Activated effector memory CD4-positive, alpha-beta T cell treated with anti-CD3 and anti-CD28 coated beads, Interleukin-2, amount 50 U/mL, for 16 hours (primary cell): ENCODE data around the gene AMER1.
A peak's percentile ranks its signal among the peaks of the same experiment; 100 is the strongest.
"Not testable (repeated sequence)": the region's sequence is repeated elsewhere in the genome, so short reads cannot be mapped to it uniquely, and the experiment has no call there.

Source experiments
- DNase-seq: peaks from one replicate; pipeline ENCODE4 v3.0.0-alpha.2; 2020

AMER1 gene

DNA sequence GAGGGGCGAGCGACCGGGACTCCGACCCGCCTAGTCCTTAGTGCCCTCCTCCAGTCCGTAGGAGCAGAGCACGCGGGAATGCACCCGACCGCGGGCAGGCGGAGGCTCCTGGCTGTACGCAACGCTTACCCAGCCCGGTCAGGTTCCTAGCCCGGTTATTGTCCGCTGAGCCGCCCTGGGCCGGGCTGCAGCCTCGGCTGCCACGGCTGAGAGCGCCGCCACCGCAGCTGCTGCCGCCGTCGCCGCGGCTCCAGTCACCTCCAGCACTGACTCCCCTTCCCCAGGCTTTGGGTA, at the start of gene AMER1:
AMER1 (minus strand) TSS at position 268 of the 294 bp plus-strand sequence. CDS start 12,422 bp downstream, outside the sequence.
- DNase-seq = no peak

DNA sequence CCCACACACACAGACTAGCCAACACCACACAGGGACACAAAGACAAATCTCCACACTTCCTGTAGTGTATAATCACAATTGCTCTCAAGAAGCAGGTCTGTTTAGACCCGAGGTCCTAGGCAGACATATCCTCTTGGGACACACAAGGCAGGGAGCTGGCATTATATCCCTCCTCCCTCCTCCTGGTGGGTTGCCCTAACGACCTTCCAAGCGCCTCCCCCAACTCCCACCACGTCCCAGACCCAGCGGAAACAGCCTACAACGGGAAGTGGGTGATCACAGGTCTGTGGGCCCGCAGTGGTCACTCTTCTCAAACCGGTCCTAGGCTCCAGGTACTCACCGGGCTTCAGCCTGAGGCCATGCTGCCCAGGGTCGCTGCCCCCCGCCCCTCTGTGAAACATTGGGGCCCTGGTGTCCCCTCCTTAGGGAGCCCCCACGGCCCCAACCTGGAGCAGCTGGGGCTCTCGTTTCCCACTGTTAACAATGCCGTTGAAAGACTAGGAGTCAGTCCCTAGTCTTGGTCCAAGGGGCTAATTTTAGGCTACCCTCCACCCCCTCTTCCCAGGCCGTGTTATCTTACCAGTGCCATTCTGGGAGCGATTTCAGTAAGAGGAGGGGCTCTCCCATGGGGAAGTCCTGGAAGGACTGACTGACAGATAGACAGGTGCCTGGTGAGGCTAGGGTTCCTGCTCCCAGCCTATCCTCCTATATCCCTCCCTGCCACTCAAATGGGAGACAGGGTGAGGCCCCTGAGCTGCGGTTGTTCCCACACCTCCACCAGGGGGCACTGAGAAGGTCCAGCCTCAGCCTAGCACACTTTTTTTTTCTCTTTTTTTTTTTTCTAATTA, 24.8 kb upstream of the AMER1 start, which contains the start of gene ASB12:
ASB12 (minus strand) TSS at position 485 of the 848 bp plus-strand sequence. CDS start 4,957 bp downstream, outside the sequence.
- no peak for DNase-seq

GRCh38 chrX:64229154-64229553, 23.6 kb upstream of the AMER1 start:
- no peak for DNase-seq

DNA sequence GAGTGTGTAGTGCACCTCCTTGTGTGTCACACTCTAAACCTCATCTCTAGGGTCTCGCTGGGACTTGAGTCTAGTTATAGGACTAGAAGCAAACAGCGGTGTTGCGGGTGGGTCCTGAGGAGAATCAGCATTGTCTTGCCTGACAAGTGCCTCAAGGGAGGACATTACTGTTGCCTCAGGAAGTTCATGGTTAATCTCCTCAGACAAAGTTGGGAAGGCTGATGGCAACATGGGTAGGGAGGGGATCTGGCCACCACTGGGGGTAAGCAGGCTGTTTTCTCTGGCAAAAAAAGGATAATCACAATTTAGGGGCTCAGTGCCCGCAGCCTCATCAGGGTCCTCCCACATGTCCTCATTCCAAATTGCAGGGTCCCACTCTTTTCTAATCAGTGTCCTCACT, 12.5 kb upstream of the AMER1 start:
- DNase-seq = no peak

GRCh38 chrX:64213989-64214388, 8.5 kb upstream of the AMER1 start:
- not testable (repeated sequence) for DNase-seq

GRCh38 chrX:64206556-64207162, 1.2 kb upstream of the AMER1 start:
- DNase-seq = no peak

DNA sequence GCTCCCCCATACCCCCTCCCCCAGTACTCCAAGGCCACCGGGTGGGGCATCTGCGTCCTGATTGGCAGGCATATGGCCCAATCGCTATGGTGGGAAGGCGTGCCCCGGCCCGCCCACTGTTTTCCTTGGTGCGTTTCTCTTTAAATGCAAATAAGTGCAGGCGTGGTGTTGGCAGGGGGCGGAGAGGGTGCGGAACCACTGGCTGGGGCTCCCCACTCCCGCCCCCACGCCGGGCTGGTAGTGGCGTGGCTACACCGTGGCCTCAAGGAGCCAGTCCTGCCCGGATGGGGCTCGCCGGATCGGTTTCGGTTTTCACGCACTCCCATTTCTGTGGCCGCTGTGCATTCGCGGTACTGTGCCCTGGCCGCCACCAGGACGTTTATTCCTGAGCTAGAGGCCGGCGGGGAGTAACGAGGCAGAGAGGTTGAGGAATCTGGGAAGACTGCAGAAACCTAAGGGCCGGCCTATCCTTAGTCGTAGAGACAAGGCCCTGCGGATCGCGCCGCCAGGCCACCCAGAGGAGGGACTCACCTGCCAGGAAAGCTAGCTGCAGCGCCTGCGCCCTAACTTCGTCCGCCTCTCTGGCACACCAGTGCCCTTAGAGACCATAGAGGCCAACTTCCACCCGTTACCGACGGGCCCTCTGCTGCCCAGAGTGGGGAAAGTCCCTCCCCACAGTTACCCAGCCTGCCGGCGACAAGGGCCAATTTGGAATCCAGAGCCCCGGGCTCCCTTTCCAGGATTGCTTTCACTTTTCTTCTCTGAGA, 410 bp upstream of the AMER1 start:
- DNase-seq = peak; percentile 94

DNA sequence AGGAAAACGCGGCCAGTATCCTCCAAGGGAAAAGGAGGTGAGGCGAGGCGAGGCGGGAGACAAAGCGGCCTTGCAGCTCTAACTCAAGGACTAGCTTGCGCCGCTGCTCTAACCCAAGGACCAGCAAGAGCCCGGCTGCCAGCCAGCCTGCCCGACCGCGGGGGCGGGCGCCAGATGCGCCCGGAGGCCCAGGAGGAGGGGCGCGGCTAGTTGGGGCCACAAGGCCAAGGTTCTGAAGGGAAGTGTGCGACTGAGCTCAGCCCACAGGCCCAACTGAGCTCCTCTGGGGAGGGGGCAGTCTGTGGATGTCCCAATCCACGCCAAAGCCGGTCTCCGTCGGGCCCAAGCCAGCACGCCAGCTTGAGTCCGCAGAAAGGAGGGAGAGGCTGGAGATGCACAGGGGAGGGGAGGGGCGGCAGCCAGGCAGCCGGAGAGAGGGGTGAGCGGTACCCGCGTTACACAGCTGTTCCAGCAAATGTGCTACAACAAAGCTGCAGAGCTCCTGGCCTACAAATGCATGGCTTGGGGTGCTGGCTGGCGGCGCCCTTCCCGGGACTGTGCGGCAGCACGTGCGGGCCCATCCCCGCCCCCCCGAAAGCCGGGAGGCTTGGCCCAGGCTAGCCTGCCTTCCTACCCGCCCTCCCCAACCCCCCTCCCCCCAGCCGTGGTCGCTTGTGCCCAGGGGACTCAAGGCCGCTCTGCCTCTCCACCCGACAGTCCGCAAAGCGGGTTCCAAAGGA, 637 bp downstream of the AMER1 start:
- DNase-seq = peak; percentile 66

- DNase-seq = no peak
Observed at GRCh38 chrX:64204252-64204651, 1.3 kb downstream of the AMER1 start.

GRCh38 chrX:64202808-64203325, 2.6 kb downstream of the AMER1 start:
- DNase-seq = no peak

GRCh38 chrX:64198036-64198435, 7.5 kb downstream of the AMER1 start:
- DNase-seq = no peak

DNA sequence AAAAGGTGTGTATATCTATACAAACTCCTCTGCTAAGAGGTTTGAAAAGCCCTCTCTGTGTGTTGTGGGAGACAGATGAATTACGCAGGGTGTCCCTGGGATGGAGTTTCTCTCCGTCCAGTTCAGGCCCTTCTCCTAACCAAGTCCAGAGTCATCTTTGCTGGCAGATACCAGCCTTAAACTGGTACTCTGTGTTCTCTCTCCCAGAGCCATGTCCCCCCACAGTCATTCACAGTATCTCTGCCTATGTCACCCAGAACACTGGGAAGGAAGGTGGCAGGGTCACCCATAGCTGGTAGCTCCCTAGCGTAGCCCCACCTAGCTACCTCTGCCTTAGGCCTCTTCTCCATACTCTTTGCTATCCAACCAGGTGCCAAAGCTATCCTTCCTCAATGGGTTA, 8.9 kb downstream of the AMER1 start:
- no peak for DNase-seq

DNA sequence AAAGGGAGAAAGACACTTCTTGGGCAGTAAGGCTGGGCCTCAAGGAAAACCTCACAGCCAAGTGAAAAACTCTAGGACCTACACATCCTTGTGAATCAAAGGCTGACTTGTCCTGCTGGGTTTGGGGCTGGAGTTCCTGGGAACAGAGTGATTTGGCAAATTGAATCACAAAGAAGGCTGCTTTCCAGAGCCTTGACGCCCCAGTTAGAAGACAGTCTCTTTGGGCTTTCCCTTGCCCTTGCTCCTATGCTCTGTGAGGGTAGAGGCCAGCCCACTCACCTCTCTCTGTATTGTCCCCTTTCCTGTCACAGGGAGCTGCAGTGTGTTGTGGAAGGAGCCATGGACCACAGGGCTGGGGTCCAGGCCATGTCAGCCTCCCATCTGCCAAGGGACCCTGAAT, 9.6 kb downstream of the AMER1 start:
- DNase-seq = no peak

- DNase-seq = no peak
Observed at GRCh38 chrX:64192673-64193072, 12.8 kb downstream of the AMER1 start.

DNA sequence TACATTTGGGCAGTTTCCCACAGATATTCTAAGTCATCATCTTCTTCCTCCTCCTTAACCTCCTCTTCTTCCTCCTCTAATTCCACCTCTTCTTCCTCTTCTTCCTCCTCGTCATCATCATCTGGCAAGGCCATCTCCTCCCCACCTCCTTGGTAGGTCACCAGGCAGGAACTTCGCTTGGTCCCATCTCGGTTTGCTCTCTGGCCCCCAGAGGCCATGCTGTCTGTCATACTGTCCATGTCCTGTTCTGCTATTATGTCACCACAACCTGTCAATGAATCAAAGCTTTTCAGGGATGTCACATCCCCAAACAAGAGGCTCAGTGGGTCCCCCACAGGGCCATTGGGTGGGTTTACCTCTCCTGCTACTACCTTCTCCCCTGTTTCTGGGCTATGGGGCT, 13.5 kb downstream of the AMER1 start:
- no peak for DNase-seq

- DNase-seq = no peak
Observed at GRCh38 chrX:64191281-64192010, 14.1 kb downstream of the AMER1 start.

DNA sequence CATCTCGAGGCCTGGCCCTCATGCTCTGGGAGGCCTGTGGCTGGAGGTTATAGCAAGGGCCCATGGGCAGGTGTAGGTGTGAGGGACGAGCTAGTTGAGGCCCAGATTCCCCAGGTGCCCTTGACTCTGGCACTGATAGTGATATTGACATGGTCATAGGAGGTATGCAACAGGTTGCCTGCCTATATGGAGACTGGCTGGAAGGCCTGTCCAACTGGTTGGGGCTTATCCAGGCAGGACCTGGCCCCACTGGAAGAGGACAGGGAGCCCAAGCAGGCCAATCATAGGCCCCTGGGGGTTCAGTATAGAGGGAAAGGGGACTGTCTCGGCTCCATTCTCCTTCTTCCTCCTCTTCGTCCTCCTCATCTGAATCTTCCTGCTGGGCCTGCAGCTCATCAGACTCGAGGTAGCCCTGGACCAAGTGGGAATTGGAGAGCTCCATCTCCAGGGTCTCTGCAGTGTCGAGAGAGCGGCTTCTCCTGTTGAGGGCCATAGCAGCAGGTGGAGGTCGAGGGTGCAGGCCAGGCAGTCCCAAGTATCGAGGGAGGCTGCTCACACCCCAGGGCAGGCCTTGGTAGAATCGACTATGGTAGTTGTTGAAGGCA, 15.3 kb downstream of the AMER1 start:
- no peak for DNase-seq

- DNase-seq = no peak
Observed at GRCh38 chrX:64188901-64189300, 16.6 kb downstream of the AMER1 start.

DNA sequence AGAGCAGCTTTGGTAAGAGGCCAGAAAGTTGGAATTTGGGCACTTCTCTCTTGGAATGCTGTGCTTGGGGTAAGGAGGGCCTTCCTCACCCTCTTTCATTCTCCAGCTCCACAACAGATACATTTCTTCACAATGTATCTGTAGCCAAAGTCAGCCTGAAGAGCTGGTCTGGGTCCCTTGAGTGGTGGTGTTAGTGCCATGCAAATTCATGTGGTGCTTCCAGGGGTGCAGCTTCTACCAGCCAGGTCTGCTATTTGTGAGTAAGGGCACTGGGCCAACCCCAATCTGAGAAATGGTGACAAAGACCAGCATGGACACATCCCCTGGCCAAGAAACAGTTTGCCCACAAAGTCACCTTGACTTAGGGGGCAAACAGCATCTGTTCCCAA, 17.8 kb downstream of the AMER1 start:
- no peak for DNase-seq

GRCh38 chrX:64186974-64187761, 18.3 kb downstream of the AMER1 start:
- no peak for DNase-seq

GRCh38 chrX:64184396-64184795, 21.1 kb downstream of the AMER1 start:
- no peak for DNase-seq
